ENCODE results near the gene RNF2. TPM values are rescaled to one million over a fixed set of nuclear protein-coding genes. Genes with fewer than 3 reads are reported as not detected.

The RNF2 gene
- total RNA-seq, 2 experiments from 2014 or later: 7.4 to 9.0 TPM

GRCh38 chr1:185077374-185077773, 32.0 kb downstream of the RNF2 start:
- Histone ChIP-seq H3K4me3 (ENCODE audit: low read length) (no peak overlapping the region), H3K27ac (ENCODE audit: low read depth in 1 of 2, low read length in 2 of 2) (no peak overlapping the region), H3K36me3 (ENCODE audit: insufficient read depth, low read length) (no peaks in the 10 kb centered on the region), H3K27me3 (ENCODE audit: control insufficient read depth in 1 of 2, insufficient read depth in 2 of 2, low read length in 2 of 2) (no peaks in the 10 kb centered on the region), H3K9me3 (ENCODE audit: control insufficient read depth in 1 of 2, insufficient read depth in 1 of 2, low read length in 2 of 2) (no peaks in the 10 kb centered on the region), H3K4me1 (ENCODE audit: insufficient read depth, low read length) (no peaks in the 10 kb centered on the region)
- no peak for ATAC-seq (ENCODE audit: poor library complexity)
- H3K27ac Mint-ChIP-seq: no peak overlapping the region
- ChIA-PET CTCF (interaction anchor here (1.0 kb wide), 1 partner anchor 343 kb away, joined by 3 read pairs; no protein-coding TSS in a partner anchor), POLR2A (interaction anchor here (0.6 to 1.0 kb wide), 2 partner anchors 25 to 343 kb away, joined by 3 read pairs; no protein-coding TSS in a partner anchor)
- H3K4me1 Mint-ChIP-seq (ENCODE audit: low read depth): peaks cover 48% of the 10 kb centered on the region
- no peak for TF ChIP-seq CTCF (IDR thresholded peaks at IDR 0.05)
- intact Hi-C loops (cut with DNase I, micrococcal nuclease): no loop called here
- no peaks in the 10 kb centered on the region for H3K9me3 Mint-ChIP-seq
- H3K4me3 Mint-ChIP-seq: no peak overlapping the region
- H3K36me3 Mint-ChIP-seq (ENCODE audit: low read depth): peaks cover 18% of the 10 kb centered on the region
- no peak for DNase-seq
- H3K27me3 Mint-ChIP-seq: no peaks in the 10 kb centered on the region

DNA sequence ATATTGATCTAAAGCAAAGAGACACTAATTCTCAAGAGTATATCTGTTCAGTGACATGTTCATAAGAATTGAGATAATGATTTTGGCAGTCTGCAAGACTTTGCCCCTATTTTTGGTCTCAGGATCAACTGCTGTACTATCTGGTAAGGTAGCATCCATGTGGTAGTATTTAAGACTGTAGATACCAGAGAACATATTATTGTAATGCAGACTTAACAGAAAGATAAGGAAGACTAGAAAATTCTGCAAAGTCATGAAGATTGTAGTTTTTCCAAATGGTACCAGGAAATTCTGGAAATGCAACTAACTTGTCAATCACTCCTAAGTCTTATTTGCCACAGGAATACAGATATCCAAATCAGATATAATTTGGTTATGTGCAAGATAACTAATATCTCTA, 35.1 kb downstream of the RNF2 start:
- no peak for TF ChIP-seq CTCF (IDR thresholded peaks at IDR 0.05)
- H3K9me3 Mint-ChIP-seq: no peaks in the 10 kb centered on the region
- no peak overlapping the region for H3K4me3 ChIP-seq (ENCODE audit: low read length)
- H3K27ac ChIP-seq (ENCODE audit: low read depth in 1 of 2, low read length in 2 of 2): no peak overlapping the region
- no peak for DNase-seq
- H3K27ac Mint-ChIP-seq: no peak overlapping the region
- no peak overlapping the region for H3K4me3 Mint-ChIP-seq
- ATAC-seq (ENCODE audit: poor library complexity): no peak
- intact Hi-C loops (cut with DNase I, micrococcal nuclease): no loop called here
- H3K27me3 ChIP-seq (ENCODE audit: control insufficient read depth in 1 of 2, insufficient read depth in 2 of 2, low read length in 2 of 2): no peaks in the 10 kb centered on the region
- H3K36me3 Mint-ChIP-seq (ENCODE audit: low read depth): peaks cover 17% of the 10 kb centered on the region
- no peaks in the 10 kb centered on the region for H3K9me3 ChIP-seq (ENCODE audit: control insufficient read depth in 1 of 2, insufficient read depth in 1 of 2, low read length in 2 of 2)
- CTCF ChIA-PET: no interaction called here
- POLR2A ChIA-PET: no interaction called here
- H3K36me3 ChIP-seq (ENCODE audit: insufficient read depth, low read length): no peaks in the 10 kb centered on the region
- no peaks in the 10 kb centered on the region for H3K27me3 Mint-ChIP-seq
- peaks cover 49% of the 10 kb centered on the region for H3K4me1 Mint-ChIP-seq (ENCODE audit: low read depth)
- H3K4me1 ChIP-seq (ENCODE audit: insufficient read depth, low read length): no peaks in the 10 kb centered on the region

DNA sequence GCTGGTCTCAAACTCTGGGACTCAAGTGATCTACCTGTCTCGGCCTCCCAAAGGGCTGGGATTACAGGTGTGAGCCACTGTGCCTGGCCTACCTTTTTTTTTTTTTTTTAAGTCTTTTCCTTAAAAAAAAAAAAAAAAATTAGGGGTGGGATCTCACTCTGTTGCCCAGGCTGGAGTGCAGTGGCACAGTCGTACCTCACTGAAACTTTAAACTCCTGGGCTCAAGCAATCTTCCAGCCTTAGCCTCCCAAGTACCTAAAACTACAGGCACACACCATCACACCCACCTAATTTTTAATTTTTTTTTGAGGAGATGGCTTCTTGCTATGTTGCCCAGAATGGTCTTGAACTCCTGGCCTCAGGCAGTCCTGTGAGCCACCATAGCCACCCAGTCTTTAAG, 38.5 kb downstream of the RNF2 start:
- no peak overlapping the region for H3K27ac Mint-ChIP-seq

More for the DNA sequence above, 38.5 kb downstream of the RNF2 start:
- H3K27ac ChIP-seq (ENCODE audit: low read depth in 1 of 2, low read length in 2 of 2): no peak overlapping the region
- H3K27me3 ChIP-seq (ENCODE audit: control insufficient read depth in 1 of 2, insufficient read depth in 2 of 2, low read length in 2 of 2): no peaks in the 10 kb centered on the region
- no peaks in the 10 kb centered on the region for H3K9me3 ChIP-seq (ENCODE audit: control insufficient read depth in 1 of 2, insufficient read depth in 1 of 2, low read length in 2 of 2)
- DNase-seq (no peak), ATAC-seq (ENCODE audit: poor library complexity) (no peak)
- Mint-ChIP-seq H3K9me3 (no peaks in the 10 kb centered on the region), H3K36me3 (ENCODE audit: low read depth) (peaks cover 40% of the 10 kb centered on the region), H3K4me3 (no peak overlapping the region), H3K27me3 (no peaks in the 10 kb centered on the region), H3K4me1 (ENCODE audit: low read depth) (peaks cover 37% of the 10 kb centered on the region)
- no peak for TF ChIP-seq CTCF (IDR thresholded peaks at IDR 0.05)
- H3K36me3 ChIP-seq (ENCODE audit: insufficient read depth, low read length): peaks cover 16% of the 10 kb centered on the region
- H3K4me3 ChIP-seq (ENCODE audit: low read length): no peak overlapping the region
- no peaks in the 10 kb centered on the region for H3K4me1 ChIP-seq (ENCODE audit: insufficient read depth, low read length)
- intact Hi-C loops (cut with DNase I, micrococcal nuclease): no loop called here
- POLR2A ChIA-PET: no interaction called here
- CTCF ChIA-PET: no interaction called here

Data from CD4-positive, alpha-beta T cell (primary cell).